GM18861 (cell line): ENCODE data around the gene FAM210B.
"Not testable (repeated sequence)": the region's sequence is repeated elsewhere in the genome, so short reads cannot be mapped to it uniquely, and the experiment has no call there.

Source experiments
- ATAC-seq: cut with Tn5 transposase; IDR thresholded peaks from one replicate; pipeline ENCODE4 v1.9.1; 2021; ENCODE audit not compliant: unreplicated experiment

FAM210B gene, protein sequence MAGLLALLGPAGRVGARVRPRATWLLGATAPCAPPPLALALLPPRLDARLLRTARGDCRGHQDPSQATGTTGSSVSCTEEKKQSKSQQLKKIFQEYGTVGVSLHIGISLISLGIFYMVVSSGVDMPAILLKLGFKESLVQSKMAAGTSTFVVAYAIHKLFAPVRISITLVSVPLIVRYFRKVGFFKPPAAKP

DNA sequence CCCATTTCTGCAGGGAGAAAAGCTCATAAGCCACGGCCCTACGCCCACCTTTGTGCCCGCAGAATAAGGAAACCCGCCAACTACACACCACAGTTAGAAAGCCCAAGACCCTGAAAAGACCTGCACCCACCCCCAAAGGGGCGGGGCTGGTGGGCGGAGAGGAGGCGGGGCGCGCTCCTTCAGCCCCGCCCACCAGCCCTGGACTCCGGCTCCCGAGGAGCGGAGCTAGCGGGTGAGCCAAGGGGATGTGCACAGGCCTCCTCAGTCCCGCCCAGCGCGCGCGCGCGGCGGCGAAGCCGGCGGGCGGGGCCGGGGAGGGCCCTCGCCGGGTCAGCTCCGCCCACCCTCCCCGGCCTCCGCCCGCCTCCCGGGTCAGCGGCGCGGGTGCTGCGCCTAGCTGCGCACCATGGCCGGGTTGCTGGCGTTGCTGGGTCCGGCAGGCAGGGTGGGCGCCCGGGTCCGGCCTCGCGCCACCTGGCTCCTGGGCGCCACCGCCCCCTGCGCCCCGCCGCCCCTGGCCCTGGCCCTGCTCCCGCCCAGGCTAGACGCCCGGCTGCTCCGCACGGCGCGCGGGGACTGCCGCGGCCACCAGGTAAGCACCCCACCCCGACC, at the start of gene FAM210B:
TSS of gene FAM210B (plus strand) at position 375 of the 612 bp plus-strand sequence. CDS start at position 407, 32 bp downstream.
- peak; percentile 93 for ATAC-seq

DNA sequence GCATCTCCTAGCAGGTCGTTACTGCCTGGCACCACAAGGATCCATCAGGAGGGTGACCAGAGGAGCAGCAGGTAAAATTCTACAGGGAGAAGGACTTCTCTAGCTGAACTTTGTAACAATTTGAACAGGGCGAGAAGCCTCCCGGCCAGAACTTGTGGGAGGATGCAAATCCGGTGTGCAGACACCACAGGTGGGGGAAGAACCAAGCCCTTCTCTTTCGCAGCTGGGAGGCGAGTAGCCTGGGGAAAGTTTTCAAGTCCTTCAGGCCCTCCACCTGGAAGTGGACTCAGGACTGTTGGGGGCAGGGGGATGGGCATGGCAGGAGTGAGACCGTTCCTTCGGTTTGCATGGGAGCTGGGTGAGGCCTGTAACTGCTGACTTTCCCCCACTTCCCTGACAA, 42.7 kb upstream of the FAM210B start:
- ATAC-seq: no peak

DNA sequence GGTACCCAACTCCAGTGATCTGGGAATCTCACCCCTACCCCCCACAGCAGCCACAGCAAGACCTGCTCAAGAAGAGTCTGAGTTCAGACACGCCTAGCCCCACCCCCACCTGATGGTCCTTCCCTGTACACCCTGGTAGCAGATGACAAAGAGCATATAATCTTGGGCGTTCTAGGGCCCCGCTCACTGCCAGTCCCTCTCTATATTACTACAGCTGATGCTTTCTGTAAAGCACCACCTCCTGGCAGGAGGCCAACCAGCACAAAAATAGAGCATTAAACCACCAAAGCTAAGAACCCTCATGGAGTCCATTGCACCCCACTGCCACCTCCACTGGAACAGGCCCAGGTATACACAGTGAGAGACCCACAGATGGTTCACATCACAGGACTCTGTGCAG, 42.3 kb upstream of the FAM210B start:
- no peak for ATAC-seq

DNA sequence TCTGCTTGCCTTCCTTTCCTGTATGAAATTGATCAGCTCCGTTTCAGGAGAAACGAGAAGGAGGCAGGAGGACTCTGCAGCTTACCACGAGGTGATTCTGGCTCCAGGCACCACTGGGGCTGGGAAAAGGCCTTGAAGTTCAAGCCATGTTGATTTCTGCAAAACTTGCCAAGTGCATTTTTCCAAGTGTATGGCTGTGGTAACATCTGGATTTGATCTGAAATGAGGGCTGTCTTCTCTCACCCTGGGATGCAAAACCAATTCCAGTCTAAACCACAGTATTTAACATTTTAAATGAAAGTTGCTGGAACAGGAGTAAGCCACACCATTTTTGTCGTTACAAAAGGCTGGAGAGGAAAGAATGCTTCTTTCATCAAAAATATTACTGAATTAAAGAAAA, 36.1 kb upstream of the FAM210B start:
- ATAC-seq: no peak

DNA sequence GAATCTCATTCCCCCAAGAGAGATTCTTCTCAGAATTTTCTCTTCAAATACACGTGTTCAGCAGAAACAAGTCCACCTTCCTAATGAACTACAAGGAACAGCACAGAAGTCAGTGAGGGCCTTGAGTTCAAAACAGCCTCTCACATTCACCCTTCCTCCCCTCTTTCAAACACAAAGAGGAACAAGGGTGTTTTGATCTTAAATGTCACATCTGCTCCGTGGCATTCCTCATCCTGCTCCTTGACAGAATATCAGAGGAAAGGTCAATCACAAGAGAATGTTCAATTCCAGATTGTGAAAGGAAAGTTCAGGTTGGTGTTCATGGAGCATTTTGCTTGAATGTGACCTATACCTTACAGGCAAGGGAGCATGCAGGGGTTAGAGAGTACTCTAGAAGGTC, 35.6 kb upstream of the FAM210B start:
- ATAC-seq: no peak

DNA sequence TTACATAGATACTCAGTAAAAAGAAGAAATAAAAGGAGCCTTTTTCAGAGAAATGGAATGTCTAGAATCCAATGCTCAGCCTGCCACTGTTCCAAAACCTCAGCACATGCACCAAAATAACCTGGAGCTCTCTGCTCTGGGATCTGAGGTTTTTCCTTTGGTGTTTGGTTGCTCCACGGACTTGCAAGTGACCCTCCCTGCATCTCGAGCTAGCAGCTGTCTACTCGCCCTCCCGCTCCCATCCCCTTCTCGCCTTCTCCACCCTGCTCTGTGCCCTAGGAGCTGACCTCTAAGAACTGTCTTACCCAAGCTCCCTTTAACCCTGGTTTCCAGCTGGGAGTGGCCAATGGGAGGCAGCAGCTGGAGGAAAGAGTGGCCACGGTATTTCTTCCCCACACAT, 35.1 kb upstream of the FAM210B start:
- no peak for ATAC-seq

DNA sequence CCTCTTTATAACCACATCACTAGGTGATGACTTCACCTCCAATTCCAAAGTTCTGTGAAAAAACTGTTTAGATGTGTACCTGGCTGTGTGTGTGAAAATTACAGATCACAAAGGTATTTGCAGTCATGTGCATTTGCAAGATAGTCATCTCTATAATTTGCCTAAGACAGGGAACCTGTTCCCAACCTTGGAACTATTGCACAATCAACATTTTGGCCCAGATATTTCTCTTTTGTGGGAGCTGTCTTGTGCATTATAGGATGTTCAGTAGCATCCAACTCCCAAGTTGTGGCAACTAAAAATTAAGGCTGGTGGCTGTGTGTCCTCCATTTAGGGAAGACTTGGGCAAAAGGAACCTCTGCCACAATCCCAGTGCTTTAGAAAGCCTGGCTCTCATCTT, 34.0 kb upstream of the FAM210B start:
- ATAC-seq: no peak

DNA sequence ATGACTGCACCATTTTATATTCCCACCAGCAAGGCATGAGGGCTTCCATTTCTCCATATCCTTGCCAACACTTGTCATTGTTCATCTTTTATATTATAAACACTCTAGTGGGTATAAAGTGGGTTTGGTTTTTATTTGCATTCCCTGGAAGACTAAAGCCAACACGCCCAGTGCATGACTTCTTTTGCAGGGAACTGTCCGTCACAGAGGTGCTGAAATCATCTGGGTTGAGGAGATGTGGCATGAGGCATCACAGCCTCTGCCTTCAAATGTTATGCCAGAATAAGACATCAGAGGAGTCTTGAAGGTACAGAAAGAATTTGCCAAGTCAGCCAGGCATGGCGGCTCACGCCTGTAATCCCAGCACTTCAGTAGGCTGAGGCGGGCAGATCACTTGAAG, 29.9 kb upstream of the FAM210B start:
- ATAC-seq: no peak

DNA sequence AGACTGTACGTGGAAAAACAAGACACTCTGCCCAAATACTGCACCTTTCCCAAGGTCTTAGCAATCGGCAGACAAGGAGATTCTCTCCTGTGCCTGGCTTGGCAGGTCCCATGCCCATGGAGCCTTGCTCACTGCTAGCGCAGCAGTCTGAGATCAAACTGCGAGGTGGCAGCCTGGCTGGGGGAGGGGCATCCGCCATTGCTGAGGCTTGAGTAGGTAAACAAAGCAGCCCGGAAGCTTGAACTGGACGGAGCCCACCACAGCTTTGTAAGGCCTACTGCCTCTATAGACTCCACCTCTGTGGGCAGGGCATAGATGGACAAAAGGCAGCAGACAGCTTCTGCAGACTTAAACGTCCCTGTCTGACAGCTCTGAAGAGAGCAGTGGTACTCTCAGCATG, 22.1 kb upstream of the FAM210B start:
- ATAC-seq: not testable (repeated sequence)

DNA sequence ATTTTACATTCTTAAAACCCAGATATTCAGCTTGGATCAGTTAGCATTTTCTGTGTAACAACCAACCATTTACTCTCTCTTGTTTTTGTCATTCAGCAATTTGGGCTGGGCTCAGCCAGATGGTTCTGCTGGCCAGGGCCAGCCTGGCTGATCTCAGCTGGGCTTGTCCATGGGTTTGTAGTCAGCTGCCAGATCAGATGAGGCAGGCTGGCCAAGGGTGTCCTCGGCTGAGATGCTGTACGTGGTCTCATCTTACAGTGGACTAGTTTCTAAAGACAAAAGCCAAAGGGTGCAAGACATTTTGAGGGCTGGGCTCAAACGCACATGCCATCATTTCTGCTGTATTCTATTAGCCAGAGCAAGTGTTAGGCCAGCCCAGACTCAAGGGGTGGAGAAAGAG, 16.0 kb upstream of the FAM210B start:
- ATAC-seq: no peak

DNA sequence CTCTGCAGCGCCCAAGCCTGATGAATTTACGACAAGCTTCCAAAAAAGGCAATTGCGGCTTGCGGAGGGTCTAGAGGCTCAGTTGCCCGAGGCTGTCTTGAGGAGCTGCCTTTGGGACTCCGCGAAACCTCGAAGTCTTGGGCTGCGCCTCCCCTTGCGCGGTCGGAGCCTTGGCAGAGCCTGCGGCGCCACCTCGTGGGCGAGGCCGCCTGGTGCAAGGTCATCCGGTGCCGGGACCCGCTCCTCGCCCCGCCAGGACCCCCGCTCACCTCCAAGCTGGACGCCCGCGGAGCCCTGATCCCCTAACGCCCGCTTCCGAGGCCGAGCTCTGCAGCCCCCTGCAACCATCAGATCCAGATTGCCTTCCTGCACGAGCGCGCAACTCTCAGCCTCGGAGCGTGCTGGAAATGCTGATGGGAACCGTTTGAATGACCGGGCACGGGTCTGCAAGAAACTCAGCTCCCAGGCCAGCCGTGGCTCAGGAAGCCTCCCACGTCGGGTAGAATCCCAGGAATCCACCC, 14.9 kb upstream of the FAM210B start:
- ATAC-seq: peak; percentile 59

DNA sequence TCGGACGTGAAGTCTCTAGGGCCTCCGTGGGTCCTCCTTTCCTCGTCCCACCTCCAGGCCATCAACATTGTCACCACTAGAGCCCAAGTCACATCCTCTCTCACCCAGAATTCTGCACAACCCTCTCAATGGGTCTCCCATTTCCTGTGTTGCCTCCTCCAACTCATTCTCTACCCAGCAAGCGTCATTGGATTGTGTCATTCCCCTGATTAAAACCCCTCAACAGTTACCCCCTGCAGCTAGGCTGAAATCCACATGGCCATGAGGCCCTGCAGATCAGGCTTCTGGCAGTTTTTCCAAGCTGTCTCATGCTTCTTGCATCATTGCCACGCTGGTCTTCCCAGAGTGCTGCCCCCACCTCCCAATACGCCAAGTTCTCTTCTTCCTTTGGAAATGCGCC, 12.9 kb upstream of the FAM210B start:
- no peak for ATAC-seq

DNA sequence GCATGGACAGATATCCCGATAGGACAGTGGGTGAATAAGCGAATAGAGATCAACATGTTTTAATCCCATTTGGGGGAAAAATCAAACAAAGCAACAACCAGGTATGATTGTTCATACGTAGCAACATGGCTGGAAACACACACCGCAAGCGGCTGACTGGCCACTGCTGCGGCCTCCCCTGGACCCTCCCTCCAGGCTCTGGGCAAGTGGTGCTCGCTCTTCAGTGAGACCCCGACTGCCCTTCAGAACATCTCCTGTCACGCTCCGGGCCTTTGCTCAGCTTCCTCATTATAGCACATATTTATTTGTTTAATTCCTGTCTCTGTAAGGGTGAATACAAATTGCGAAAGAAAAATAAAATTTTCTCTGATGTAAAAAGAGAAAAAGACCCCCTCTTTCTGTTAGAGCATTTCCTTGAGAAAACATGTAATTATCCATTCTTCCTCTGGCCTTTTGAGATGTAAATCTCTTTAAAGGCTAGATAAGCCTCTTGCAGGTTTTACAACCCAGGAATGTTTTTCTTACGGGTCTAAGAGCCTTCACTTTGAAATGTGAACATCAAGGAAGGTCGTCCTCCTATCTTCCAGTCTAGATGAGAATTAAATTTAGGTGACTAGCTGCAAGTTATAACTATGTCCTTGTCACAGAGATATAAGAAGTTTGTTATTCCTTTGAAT, 11.0 kb upstream of the FAM210B start:
- no peak for ATAC-seq

DNA sequence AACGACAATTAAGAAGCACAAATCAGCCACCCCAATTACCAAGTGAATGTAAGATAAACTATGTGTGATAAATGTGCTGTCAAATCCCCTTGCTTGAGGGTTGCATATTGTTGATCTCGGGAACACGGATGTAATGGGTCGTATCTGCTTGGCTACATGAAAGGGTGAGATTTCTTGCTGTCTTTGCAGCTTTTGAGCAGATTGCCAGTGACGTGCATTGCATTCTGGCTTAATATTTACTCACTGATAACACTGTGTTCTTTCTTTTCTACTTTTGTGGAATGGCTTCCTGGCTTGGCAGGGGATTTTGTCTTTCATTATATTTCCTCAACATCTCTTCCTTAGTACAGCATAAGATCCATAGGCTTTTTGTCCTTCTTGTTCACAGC, 10.5 kb upstream of the FAM210B start:
- ATAC-seq: no peak

DNA sequence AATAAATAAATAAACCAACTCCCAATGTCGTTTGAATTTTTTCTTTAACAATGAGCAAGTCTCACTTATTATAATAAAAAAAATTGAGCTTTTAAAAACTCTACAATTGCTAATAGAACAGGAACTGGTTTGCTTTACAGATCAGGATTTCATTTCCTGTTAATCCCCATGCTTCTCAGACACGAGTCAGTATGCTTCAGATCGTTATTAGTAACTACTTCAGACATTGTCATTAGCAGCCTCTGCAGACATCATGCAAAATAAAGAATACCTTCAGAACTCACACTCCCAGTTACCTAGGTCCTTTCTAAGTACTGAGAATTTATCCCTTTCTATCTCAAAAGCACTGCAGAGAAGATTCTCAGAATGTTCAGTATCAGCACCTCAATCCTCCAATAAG, 10.0 kb upstream of the FAM210B start:
- no peak for ATAC-seq

DNA sequence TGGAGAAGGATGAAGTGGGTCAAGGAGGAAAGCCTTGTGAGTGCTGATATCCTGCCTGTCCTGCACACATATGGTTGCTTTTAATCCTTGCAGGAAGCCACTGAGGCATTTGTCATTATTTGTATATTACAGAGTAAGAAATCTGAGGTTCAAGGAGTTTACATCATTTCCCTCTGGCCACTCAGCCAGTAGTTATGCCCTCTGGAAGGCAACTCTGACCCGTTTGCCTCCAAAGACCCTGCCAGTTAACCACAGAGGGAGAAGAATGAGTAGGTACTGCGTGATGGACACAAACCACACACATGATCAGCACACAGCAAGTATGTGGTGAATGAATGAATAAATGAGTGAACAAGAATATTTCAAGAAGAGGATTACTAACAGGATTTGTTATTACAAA, 7.9 kb upstream of the FAM210B start:
- ATAC-seq: no peak

DNA sequence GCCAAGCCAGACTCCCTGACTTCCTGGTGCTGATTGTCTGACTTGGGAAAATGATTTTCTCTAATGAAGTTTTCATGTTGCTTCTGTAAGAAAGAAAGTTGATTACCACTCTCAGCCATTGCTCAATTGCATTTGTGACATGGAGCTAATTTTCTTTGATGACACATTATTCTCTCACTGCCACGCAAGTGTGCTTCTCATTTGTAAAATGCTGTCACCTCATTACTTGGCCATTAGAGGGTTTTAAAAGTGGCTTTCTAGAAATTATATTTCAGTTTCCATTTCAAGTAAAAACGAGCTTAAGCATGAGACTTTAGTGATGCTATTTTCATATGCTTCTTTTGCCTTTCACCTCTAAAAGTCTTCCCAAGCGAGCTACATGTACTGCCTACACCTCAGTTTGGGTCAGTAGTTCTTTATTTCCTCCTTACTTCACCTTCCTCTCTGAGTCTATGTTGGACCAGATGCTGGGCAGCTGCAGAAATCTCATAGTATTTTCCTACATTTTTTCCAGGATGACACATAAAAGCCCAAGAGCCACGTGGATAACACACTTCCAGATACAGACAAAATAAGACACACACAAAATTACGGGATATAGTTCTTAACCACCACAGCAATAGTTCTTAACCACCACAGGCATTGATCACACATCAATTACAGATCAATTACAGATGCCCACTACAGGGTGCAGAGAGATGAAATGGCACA, 6.3 kb upstream of the FAM210B start:
- no peak for ATAC-seq

DNA sequence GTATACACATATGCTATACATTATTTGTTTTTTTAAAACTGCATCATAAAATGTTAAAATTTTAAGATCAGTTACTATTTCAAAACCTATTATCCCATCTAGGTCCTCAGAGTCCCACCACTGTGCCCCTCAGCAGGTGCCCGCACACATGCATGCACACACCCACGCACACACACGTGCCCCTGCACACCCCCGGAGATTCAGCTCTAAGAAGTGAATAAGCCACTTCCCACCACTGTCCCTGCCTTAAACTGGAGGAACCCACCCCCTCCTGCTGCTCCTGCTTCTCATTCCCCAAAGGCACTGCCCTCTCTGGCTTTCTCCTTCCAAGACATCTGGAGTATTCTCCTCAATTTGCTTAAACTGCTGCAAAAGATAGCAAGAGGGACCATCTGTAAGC, 5.4 kb upstream of the FAM210B start:
- ATAC-seq: no peak

DNA sequence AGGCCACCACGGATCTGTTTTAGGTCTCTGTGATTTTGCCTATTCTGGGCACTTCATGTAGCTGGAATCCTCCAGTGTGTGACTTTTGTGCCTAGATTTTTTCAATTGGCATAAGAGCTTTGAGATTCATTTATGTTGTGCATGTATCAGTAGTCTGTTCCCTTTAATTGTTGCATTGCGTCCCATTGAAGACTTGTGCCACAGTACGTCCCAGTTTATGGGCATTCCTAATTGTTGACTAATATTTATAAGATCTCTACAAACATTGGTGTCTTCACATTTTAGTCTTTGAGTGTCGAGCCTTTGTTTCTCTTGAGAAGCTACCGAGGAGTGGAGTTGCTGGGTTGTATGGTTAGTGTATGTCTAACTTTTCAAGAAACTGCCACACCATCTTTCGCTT, 704 bp upstream of the FAM210B start:
- no peak for ATAC-seq

DNA sequence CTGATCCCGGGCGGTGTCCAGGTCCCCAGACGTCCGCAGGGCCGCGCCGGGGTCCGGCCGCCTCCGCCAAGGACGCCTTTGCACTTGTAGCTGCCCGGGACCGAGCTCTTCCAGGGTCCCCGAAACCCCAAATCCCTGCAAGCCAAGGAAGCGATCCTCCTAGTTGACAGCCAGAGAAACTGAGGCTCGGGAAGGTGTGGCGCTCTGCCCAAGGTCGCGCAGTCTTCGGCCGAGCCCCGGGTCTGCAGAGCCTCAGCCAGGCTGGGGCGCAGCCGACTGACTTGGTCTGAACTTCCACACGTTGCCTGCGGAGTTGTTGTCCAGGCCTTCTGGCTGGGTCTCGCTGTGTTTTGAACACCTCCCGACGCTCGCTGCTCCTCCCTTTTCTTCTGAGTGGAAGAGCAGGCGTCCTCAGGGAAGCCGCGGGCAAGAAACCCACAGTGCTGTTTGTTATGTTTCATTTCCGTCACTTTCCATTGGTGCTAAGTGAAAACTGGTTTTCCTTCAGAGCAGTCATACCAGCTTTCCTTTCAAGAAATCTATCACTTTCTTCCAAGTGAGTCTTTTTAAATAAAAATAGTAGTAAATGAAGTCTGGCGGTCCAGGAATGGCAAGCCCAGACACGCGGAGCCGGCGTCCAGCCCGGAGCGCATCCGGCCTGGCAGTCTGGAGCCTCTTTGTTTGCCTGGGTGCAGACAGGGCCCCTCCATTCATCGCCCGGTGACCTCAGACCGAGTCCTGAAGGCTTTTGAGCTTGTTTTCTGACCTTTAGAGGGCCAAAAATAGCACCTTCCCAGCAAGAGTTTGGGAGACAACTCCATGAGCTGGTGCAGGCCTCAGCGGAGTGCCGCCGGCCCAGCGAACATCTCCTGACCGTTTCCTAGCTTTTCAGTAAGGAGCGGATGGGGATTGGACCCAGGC, 698 bp downstream of the FAM210B start:
- ATAC-seq: no peak
